Keratinocyte (primary cell): Measurements from ENCODE around the gene INTS6L. TPM values are rescaled to one million over a fixed set of nuclear protein-coding genes. Genes with fewer than 3 reads are reported as not detected.

ENCODE experiments used
- DNase-seq: peaks from one replicate; pipeline ENCODE4 v3.0.0-alpha.2; 2011; ENCODE audit warnings: low read depth, missing footprints, low spot score
- FAIRE-seq: peaks from 2 replicates; lab custom pipeline; 2011; peaks lifted over from hg19 to GRCh38; lab: Jason Lieb, UNC
- H2AFZ ChIP-seq: 2 replicates; pipeline ENCODE4 v1.6.0; 2012; ENCODE audit warnings: low read length, control low read depth, inconsistent platforms; ENCODE audit not compliant: control insufficient read depth
- H3K27ac ChIP-seq: 2 replicates; pipeline ENCODE4 v1.5.1; 2011; ENCODE audit warnings: low read length; ENCODE audit not compliant: control insufficient read depth, insufficient read depth
- H3K27me3 ChIP-seq: 3 replicates; pipeline ENCODE4 v1.6.0; 2011; ENCODE audit warnings: low read length; ENCODE audit not compliant: control insufficient read depth, insufficient read depth; ENCODE audit errors: extremely low read depth
- H3K36me3 ChIP-seq, 2 experiments: 2 replicates in 1 of 2; 3 replicates in 1 of 2; pipeline ENCODE4 v1.5.1; 2011; ENCODE audit warnings: low read length in 2 of 2, mild to moderate bottlenecking in 1 of 2; ENCODE audit not compliant: control insufficient read depth in 2 of 2, insufficient read depth in 2 of 2; ENCODE audit errors: extremely low read depth in 1 of 2
- H3K4me1 ChIP-seq: 3 replicates; pipeline ENCODE4 v1.5.1; 2011; ENCODE audit warnings: low read length; ENCODE audit not compliant: control insufficient read depth, insufficient read depth; ENCODE audit errors: extremely low read depth
- H3K4me2 ChIP-seq: 3 replicates; pipeline ENCODE4 v1.6.0; 2011; ENCODE audit warnings: low read depth, low read length; ENCODE audit not compliant: control insufficient read depth, insufficient read depth; ENCODE audit errors: extremely low read depth
- H3K4me3 ChIP-seq, 3 experiments: fragments of 200-600 bp in 1 of 3; sonication (generic) in 1 of 3; 2 replicates in 2 of 3; 3 replicates in 1 of 3; pipeline ENCODE4 v1.5.1; 2011 to 2016; ENCODE audit warnings: low read length in 3 of 3, mild to moderate bottlenecking in 3 of 3, control low read depth in 2 of 3, inconsistent platforms in 1 of 3, low read depth in 1 of 3, mixed read lengths in 1 of 3, mixed run types in 1 of 3, moderate library complexity in 1 of 3; ENCODE audit not compliant: control insufficient read depth in 2 of 3, insufficient read depth in 2 of 3; ENCODE audit errors: extremely low read depth in 1 of 3
- H3K79me2 ChIP-seq: 2 replicates; pipeline ENCODE4 v1.6.0; 2012; ENCODE audit warnings: low read length; ENCODE audit not compliant: control insufficient read depth, insufficient read depth
- H3K9ac ChIP-seq: 3 replicates; pipeline ENCODE4 v1.6.0; 2011; ENCODE audit warnings: low read length; ENCODE audit not compliant: control insufficient read depth, insufficient read depth; ENCODE audit errors: extremely low read depth
- H3K9me1 ChIP-seq: 3 replicates; pipeline ENCODE4 v1.6.0; 2011; ENCODE audit warnings: low read length; ENCODE audit not compliant: control insufficient read depth, insufficient read depth; ENCODE audit errors: extremely low read depth
- H3K9me3 ChIP-seq: 2 replicates; pipeline ENCODE4 v1.5.1; 2012; ENCODE audit warnings: low read depth, low read length; ENCODE audit not compliant: control insufficient read depth
- H4K20me1 ChIP-seq: 3 replicates; pipeline ENCODE4 v1.6.0; 2011; ENCODE audit warnings: low read length; ENCODE audit not compliant: control insufficient read depth, insufficient read depth; ENCODE audit errors: extremely low read depth
- CTCF ChIP-seq, 3 experiments: IDR thresholded peaks in 1 of 3; conservative IDR thresholded peaks in 1 of 3; optimal IDR thresholded peaks in 1 of 3; 2 replicates in 2 of 3; 3 replicates in 1 of 3; pipeline versions ENCODE3 to v1.5.1; 2011; ENCODE audit warnings: low read length in 3 of 3, mild to moderate bottlenecking in 3 of 3, moderate library complexity in 2 of 3, control low read depth in 1 of 3, inconsistent platforms in 1 of 3; ENCODE audit not compliant: insufficient read depth in 2 of 3; ENCODE audit errors: extremely low read depth in 1 of 3
- EZH2 ChIP-seq: IDR thresholded peaks from one replicate; pipeline ENCODE4 v1.6.1; 2012; ENCODE audit warnings: inconsistent platforms, mild to moderate bottlenecking, low read length, moderate library complexity
- dilution Hi-C: fragments of 300-500 bp; cut with MboI; formaldehyde crosslinking; loops from one replicate; pipeline ENCODE4 v1.7.0; 2020; ENCODE audit warnings: low sequenced_read_pairs; ENCODE audit not compliant: extremely low pct_ligation_motif_present
- polyA plus RNA-seq, 5 experiments: library from polyadenylated mRNA; depleted of rRNA in 3 of 5; stranded (reverse) in 3 of 5; stranded (forward) in 1 of 5; unstranded in 1 of 5; fragments of >200 nt; gene quantifications; 1 replicate in 1 of 5; 2 replicates in 3 of 5; 3 replicates in 1 of 5; pipeline versions ENCODE4 v1.2.1 to v1.2.3, GENCODE V29; 2011 to 2012; ENCODE audit warnings: missing spikeins in 2 of 5, low read depth in 1 of 5, low replicate concordance in 1 of 5

INTS6L gene
- polyA plus RNA-seq, 1 donor (not counting 4 experiments of a cell fraction or from before 2014, with no cell fraction given), result 14.5 TPM

DNA sequence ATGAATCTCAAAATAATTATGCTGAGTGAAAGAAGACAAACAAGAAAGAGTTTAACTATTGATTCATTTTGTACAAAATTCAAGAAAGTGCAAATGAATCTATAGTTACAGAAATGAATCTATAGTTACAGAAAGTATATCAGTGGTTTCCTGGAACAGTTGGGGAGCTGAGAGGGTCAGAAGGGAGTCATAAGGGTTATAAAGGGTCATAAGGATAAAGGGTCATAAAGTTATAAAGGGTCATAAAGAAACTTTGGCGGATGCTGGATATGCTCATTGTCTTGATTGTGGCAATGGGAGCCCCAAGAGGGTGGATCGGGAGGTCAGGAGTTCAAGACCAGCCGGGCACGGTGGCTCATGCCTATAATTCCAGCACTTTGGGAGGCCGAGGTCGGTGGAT lies 26.0 kb upstream of the INTS6L start:
- TF ChIP-seq CTCF (optimal IDR thresholded peaks at IDR 0.05 in 1 of 3, IDR thresholded peaks at IDR 0.05 in 1 of 3, conservative IDR thresholded peaks at IDR 0.05 in 1 of 3; ENCODE audit: extremely low read depth in 1 of 3, insufficient read depth in 2 of 3, low read length in 3 of 3), result no peak
- TF ChIP-seq EZH2, result no peak
- no peaks in the 10 kb centered on the region for H3K27me3 ChIP-seq
- H4K20me1 ChIP-seq, result no peaks in the 10 kb centered on the region
- H3K4me2 ChIP-seq, result no peak overlapping the region
- H3K36me3 ChIP-seq, result no peaks in the 10 kb centered on the region
- no peaks in the 10 kb centered on the region for H3K9me3 ChIP-seq
- dilution Hi-C loops, result no loop called here
- H3K9me1 ChIP-seq, result no peaks in the 10 kb centered on the region
- FAIRE-seq (no peak), DNase-seq (no peak)
- H3K4me3 ChIP-seq, result no peak overlapping the region
- H3K79me2 ChIP-seq, result no peaks in the 10 kb centered on the region
- no peak overlapping the region for H3K9ac ChIP-seq
- no peaks in the 10 kb centered on the region for H3K4me1 ChIP-seq
- H3K27ac ChIP-seq, result no peak overlapping the region
- no peak overlapping the region for H2AFZ ChIP-seq

DNA sequence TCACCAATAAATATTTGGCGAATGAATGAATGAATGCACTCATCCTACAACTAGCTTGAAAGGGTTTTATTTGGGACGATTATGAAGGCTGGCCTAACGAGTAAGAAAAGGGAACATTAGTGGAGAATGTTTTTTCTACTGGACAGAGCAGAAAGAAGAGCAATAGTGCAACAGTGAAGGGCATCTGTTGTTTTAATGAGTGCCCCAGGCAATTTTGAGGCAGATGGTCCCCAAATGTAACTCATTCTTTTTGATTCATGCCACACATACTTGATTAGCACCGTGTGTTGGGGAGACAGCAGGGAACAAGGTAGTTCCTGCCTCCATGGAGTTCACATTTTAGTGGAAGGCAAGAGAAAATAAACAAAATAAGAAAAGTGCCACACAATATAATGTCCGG lies 22.7 kb upstream of the INTS6L start:
- dilution Hi-C loops, result no loop called here
- H3K9ac ChIP-seq, result no peak overlapping the region
- no peak overlapping the region for H3K27ac ChIP-seq
- DNase-seq, result no peak
- no peak overlapping the region for H3K4me3 ChIP-seq
- TF ChIP-seq EZH2 (no peak), CTCF (optimal IDR thresholded peaks at IDR 0.05 in 1 of 3, IDR thresholded peaks at IDR 0.05 in 1 of 3, conservative IDR thresholded peaks at IDR 0.05 in 1 of 3; ENCODE audit: extremely low read depth in 1 of 3, insufficient read depth in 2 of 3, low read length in 3 of 3) (no peak)
- H4K20me1 ChIP-seq, result no peaks in the 10 kb centered on the region
- no peaks in the 10 kb centered on the region for H3K36me3 ChIP-seq
- H2AFZ ChIP-seq, result no peak overlapping the region
- H3K4me2 ChIP-seq, result no peak overlapping the region
- no peaks in the 10 kb centered on the region for H3K27me3 ChIP-seq
- no peaks in the 10 kb centered on the region for H3K9me1 ChIP-seq
- no peak for FAIRE-seq
- H3K9me3 ChIP-seq, result no peaks in the 10 kb centered on the region
- H3K79me2 ChIP-seq, result no peaks in the 10 kb centered on the region
- no peaks in the 10 kb centered on the region for H3K4me1 ChIP-seq
